Heart left ventricle (tissue), 16 donors: ENCODE data around the gene SNED1. TPM values are rescaled to one million over a fixed set of nuclear protein-coding genes. Genes with fewer than 3 reads are reported as not detected.
A peak's percentile ranks its signal among the peaks of the same experiment; 100 is the strongest.

Experiments
- ATAC-seq, 4 donors: fragments of 200-7000 bp; cut with Tn5 transposase; one replicate each; pipeline ENCODE4 v1.9.1; 2020 to 2022; ENCODE audit warnings: moderate library complexity in 4 of 4, mild to moderate bottlenecking in 3 of 4, moderate number of reproducible peaks in 1 of 4
- DNase-seq, 5 donors: peaks; one replicate each; pipeline ENCODE4 v3.0.0-alpha.2; 2020
- H3K27ac ChIP-seq, 12 donors: fragments of 200-600 bp; sonication (generic) in 4 of 12; one replicate each; pipeline versions ENCODE4 v1.5.0 to v1.8.0; 2016 to 2022; ENCODE audit warnings: mild to moderate bottlenecking in 2 of 12
- H3K27me3 ChIP-seq, 9 donors: fragments of 200-600 bp; sonication (generic) in 2 of 9; one replicate each; pipeline versions ENCODE4 v1.5.1 to v1.8.0; 2016 to 2022; ENCODE audit warnings: mild to moderate bottlenecking in 3 of 9
- H3K36me3 ChIP-seq, 9 donors: fragments of 200-600 bp; sonication (generic) in 2 of 9; one replicate each; pipeline versions ENCODE4 v1.5.0 to v1.8.0; 2018 to 2022; ENCODE audit warnings: mild to moderate bottlenecking in 2 of 9
- H3K4me1 ChIP-seq, 12 donors: fragments of 200-600 bp; sonication (generic) in 4 of 12; one replicate each; pipeline versions ENCODE4 v1.5.0 to v1.8.0; 2016 to 2022; ENCODE audit warnings: mild to moderate bottlenecking in 3 of 12
- H3K4me3 ChIP-seq, 12 donors: fragments of 200-600 bp; sonication (generic) in 4 of 12; one replicate each; pipeline versions ENCODE4 v1.5.0 to v1.8.0; 2017 to 2022; ENCODE audit warnings: mild to moderate bottlenecking in 9 of 12, moderate library complexity in 4 of 12
- H3K9me3 ChIP-seq, 12 donors: fragments of 200-600 bp; sonication (generic) in 4 of 12; one replicate each; pipeline versions ENCODE4 v1.5.0 to v1.8.0; 2016 to 2022; ENCODE audit warnings: mild to moderate bottlenecking in 1 of 12
- POLR2A ChIP-seq, 2 donors: fragments of 450-650 bp; IDR thresholded peaks; one replicate each; pipeline ENCODE4 v1.6.1; 2017; ENCODE audit warnings: antibody characterized with exemption in 2 of 2, mild to moderate bottlenecking in 2 of 2, moderate library complexity in 2 of 2
- WGBS, 4 donors: extraction: QIAGEN DNeasy Blood & Tissue Kit in 2 of 4; methylation state at CpG; one replicate each; pipeline versions ENCODE4 v1.1.5 to v1.1.7; 2013 to 2018; 5-methylcytosine and 5-hydroxymethylcytosine counted together
- intact Hi-C, 10 donors: fragments of 100-400 bp; cut with DNase I; formaldehyde crosslinking; loops; one replicate each; pipeline versions ENCODE4 v1.11.1 to v1.14.2; 2022
- polyA plus RNA-seq, 2 donors: library from polyadenylated mRNA; stranded (reverse); fragments of 200-250 nt; gene quantifications; one replicate each; pipeline ENCODE4 v1.2.3, GENCODE V29; 2013
- total RNA-seq, 9 donors: library from RNA; depleted of rRNA in 2 of 9; stranded (reverse); fragments of >200 nt in 2 of 9; fragmentation: NEBNext Ultra II Directional in 3 of 9; extraction: Animal tissue kit (Norgen Biotek cat#: 25700) in 3 of 9; gene quantifications; one replicate each; pipeline versions ENCODE4 v1.1.0 to v1.2.4, GENCODE V29; 2016 to 2023
- TF ChIP-seq, protein P1 (sequence below), 12 donors: fragments of 200-600 bp; sonication (generic) in 4 of 12; IDR thresholded peaks; one replicate each; pipeline versions ENCODE4 v1.5.0 to v1.8.0; 2018 to 2022; ENCODE audit warnings: antibody characterized with exemption in 12 of 12, mild to moderate bottlenecking in 5 of 12
- donor health status: ischemic (EF 13 %, LVEDD 7.1; RV severe dilation, severe dysfunction).
- donor health status: healthy with polysubstance abuse.
- donor health status: DM: no; HTN: yes; CAD: no.
- donor health status: DM: no; HTN: no; CAD: no.
- donor health status: ischemic (EF 25% LVEDD 6.9; RV normal size, moderate dysfunction).
- donor health status: ischemic (EF 25% LVEDD 5.7; RV mildly dilated, moderate dysfunction).
- donor health status: healthy.
- donor health status: DM: yes; HTN: yes; CAD: no.
- donor health status: ischemic (EF 35%, LVEDD 5.7; RV mildly dilated, moderate dysfunction).
- donor health status: nonischemic (EF 11% LVEDD 7.7; RV severe dilation, severe dysfunction).
- donor health status: DM: yes; HTN: yes; CAD: no.
- donor health status: PGD.
- donor health status: ischemic (EF 29% LVEDD 5.4; RV normal size, mild dysfunction).
- donor health status: nonischemic (EF 23%, LVEDD 6.1; RV moderate dilation, normal function).

SNED1 gene
- total and polyA plus RNA-seq, 11 donors, result 3.1 to 14.7 (median 4.9) TPM

DNA sequence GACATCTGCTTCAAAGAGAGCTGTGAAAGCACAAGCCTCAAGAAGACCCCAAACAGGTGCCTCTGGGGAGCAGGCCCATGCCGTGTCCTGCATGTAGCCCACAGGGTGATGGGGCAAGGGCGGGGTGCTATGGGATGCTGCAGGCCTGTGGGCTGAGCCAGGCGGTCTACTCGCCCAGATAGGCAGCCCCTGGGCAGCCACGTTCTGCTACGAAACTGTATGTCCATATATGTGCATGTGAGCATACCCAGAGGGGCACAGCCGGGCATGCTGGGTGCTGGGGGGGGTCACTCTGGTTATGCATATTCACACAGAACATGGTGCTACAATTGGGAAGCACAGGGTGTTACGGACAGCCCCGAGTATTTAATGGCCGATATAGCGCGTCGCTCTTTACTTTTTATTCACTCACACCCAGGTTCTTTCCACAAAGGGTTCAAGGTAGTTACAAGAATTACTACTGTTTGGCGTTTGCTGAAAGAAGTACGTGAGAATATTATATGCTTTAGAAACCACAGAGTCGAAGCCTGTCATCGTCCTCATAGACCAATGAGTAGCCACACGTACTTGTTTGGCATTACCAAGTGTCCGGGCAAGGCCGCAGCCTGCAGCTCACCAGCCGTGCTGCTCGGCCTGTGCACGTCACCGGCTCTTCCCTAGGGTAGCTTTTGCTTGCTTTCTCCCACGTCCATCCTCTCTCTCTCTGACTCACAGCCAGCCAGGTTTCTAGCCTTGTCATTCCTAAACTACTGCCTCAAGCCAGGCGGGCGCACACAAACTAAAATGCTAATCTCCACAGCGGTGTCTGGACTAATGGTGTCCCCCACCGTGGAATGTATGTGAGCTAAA is 89.2 kb downstream of the SNED1 start:
- Histone ChIP-seq H3K27ac (no peak overlapping the region), H3K4me3 (no peak overlapping the region), H3K27me3 (no peaks in the 10 kb centered on the region), H3K36me3 (peaks cover 4 to 83% (median 71%) of the 10 kb centered on the region in 9 donors), H3K9me3 (no peaks in the 10 kb centered on the region), H3K4me1 (no peaks in the 10 kb centered on the region)
- DNase-seq (no peak), ATAC-seq (no peak)
- 94 to 97% (median 95%) methylated on average over 29 of the region's 29 CpGs for WGBS, 4 donors
- TF ChIP-seq POLR2A (IDR thresholded peaks at IDR 0.05), result no peak
- TF ChIP-seq, protein P1, sequence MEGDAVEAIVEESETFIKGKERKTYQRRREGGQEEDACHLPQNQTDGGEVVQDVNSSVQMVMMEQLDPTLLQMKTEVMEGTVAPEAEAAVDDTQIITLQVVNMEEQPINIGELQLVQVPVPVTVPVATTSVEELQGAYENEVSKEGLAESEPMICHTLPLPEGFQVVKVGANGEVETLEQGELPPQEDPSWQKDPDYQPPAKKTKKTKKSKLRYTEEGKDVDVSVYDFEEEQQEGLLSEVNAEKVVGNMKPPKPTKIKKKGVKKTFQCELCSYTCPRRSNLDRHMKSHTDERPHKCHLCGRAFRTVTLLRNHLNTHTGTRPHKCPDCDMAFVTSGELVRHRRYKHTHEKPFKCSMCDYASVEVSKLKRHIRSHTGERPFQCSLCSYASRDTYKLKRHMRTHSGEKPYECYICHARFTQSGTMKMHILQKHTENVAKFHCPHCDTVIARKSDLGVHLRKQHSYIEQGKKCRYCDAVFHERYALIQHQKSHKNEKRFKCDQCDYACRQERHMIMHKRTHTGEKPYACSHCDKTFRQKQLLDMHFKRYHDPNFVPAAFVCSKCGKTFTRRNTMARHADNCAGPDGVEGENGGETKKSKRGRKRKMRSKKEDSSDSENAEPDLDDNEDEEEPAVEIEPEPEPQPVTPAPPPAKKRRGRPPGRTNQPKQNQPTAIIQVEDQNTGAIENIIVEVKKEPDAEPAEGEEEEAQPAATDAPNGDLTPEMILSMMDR (IDR thresholded peaks at IDR 0.05), result no peak
- intact Hi-C loops, result loop anchor here in 1 of 10 donors (10.0 kb wide), 1 partner anchor 233 kb away; no protein-coding TSS in a partner anchor

DNA sequence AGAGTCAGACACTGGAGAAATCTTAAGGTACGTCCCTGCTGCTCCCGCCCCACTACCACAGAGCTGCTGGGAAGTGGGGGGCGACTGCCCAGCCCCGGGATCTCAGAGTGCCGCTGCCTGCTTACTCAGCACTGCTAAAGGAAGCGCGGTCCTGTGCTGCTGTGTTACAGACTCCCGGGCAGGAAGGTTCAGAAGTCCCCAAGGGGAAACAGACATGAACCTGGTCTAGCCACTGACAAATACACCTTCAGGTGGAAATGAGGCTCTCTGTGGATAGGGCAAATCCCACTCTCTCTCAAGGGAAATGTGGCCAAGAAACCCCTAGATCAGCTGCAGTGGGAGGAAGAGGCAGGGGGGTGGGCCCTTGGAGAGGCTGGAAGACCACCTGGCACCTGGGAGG is 90.0 kb downstream of the SNED1 start:
- peaks cover 4 to 91% (median 78%) of the 10 kb centered on the region in 9 donors for H3K36me3 ChIP-seq
- no peaks in the 10 kb centered on the region for H3K4me1 ChIP-seq
- intact Hi-C loops, result loop anchor here in 1 of 10 donors (10.0 kb wide), 1 partner anchor 234 kb away; no protein-coding TSS in a partner anchor
- 90 to 97% (median 92%) methylated on average over 6 to 8 of the region's 8 CpGs for WGBS, 4 donors
- no peak overlapping the region for H3K4me3 ChIP-seq
- H3K27me3 ChIP-seq, result no peaks in the 10 kb centered on the region
- TF ChIP-seq, protein P1 (IDR thresholded peaks at IDR 0.05), result no peak
- no peak for TF ChIP-seq POLR2A (IDR thresholded peaks at IDR 0.05)
- H3K9me3 ChIP-seq, result no peaks in the 10 kb centered on the region
- DNase-seq, result no peak
- peak overlapping the region in 1 of 12 donors; percentile 51 for H3K27ac ChIP-seq
- ATAC-seq, result no peak

DNA sequence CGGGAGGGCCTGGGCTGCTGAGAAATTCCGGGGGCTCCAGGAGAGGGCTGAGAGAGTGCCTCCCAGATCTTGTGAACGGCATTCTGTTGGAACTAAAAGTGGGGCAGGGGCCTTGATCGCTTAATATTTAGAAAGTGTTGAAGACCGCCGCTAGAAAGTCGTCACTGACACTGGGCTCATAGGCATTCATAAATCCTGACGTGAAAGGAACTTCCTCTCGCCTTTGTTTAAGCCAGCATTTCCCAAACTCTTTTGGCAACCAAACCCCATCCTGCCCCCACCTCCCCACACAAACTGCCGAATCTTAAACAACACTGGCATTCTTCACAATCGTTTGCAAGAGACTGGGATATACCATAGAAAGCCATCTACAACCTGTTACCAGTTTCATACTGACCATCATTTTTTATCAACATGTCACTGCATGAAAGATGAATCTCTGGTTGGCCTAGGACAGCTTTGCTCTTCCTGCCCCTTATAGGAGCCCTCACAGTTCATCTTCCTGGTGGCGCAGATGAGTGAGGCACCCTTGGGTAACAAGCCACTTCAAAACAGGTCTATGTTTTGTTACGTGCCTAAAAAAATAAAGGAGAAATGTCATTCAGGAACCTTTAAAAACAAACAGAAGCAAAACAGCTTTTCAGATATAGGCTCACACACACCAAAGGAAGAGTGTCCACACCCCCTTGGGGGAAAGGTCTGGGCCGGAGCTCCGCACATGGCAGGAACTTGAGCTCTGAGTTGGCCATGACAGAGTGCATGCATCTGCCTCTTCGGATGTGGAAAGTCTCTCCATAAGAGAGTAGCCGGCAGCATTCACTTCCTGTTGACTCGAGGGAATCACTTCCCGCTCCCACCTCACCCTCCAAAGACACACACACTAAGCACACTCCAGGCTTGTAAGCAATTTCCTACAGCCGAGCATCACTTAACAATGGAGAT is 90.6 kb downstream of the SNED1 start:
- TF ChIP-seq POLR2A (IDR thresholded peaks at IDR 0.05), result no peak
- TF ChIP-seq, protein P1 (IDR thresholded peaks at IDR 0.05), result no peak
- Histone ChIP-seq H3K4me1 (no peaks in the 10 kb centered on the region), H3K27ac (peak overlapping the region in 2 of 12 donors; percentile 26 to 55), H3K27me3 (no peaks in the 10 kb centered on the region), H3K9me3 (no peaks in the 10 kb centered on the region), H3K4me3 (no peak overlapping the region), H3K36me3 (peaks cover 4 to 97% (median 85%) of the 10 kb centered on the region in 9 donors)
- WGBS, 4 donors, result 79 to 86% (median 80%) methylated on average over 18 to 20 of the region's 20 CpGs
- ATAC-seq (peak in 1 of 4 donors; percentile 45), DNase-seq (no peak)
- intact Hi-C loops, result loop anchor here in 1 of 10 donors (10.0 kb wide), 1 partner anchor 234 kb away; no protein-coding TSS in a partner anchor
